Retinal pigment epithelial cell (primary cell): ENCODE measurements around the gene CREB5.
"Not testable (repeated sequence)": the region's sequence is repeated elsewhere in the genome, so short reads cannot be mapped to it uniquely, and the experiment has no call there.

Experiments used
- DNase-seq: peaks from one replicate; pipeline ENCODE4 v3.0.0-alpha.2; 2010; ENCODE audit warnings: low read depth
- H3K4me3 ChIP-seq: 2 replicates; pipeline ENCODE4 v1.5.1; 2011; ENCODE audit warnings: mild to moderate bottlenecking, low read length, control low read depth, moderate library complexity
- TF ChIP-seq, protein P1 (sequence below): conservative IDR thresholded peaks from 2 replicates; pipeline ENCODE4 v1.5.1; 2011; ENCODE audit warnings: low read depth, low read length, control low read depth, inconsistent platforms

CREB5 gene

DNA sequence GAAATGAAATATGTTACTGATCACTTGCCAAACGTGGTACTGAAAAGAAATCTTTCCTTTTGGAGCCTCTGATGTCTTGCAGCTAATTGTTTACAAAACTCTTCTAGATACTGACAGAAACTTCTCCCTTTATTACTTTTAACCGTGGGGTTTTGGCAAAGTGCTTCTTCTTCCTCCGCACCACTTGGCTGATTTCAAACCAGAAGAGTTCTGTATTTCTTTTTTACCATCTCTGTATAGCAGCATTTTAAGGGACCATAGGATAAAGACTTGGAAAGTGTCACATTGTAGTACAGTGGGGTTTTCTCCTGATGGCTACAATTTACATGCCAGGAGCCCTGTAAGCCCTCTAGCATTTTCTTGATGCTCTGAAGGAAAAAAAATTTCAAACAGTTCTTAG, 21.9 kb upstream of the CREB5 start:
- no peak for DNase-seq
- H3K4me3 ChIP-seq = no peak overlapping the region
- TF ChIP-seq, protein P1, sequence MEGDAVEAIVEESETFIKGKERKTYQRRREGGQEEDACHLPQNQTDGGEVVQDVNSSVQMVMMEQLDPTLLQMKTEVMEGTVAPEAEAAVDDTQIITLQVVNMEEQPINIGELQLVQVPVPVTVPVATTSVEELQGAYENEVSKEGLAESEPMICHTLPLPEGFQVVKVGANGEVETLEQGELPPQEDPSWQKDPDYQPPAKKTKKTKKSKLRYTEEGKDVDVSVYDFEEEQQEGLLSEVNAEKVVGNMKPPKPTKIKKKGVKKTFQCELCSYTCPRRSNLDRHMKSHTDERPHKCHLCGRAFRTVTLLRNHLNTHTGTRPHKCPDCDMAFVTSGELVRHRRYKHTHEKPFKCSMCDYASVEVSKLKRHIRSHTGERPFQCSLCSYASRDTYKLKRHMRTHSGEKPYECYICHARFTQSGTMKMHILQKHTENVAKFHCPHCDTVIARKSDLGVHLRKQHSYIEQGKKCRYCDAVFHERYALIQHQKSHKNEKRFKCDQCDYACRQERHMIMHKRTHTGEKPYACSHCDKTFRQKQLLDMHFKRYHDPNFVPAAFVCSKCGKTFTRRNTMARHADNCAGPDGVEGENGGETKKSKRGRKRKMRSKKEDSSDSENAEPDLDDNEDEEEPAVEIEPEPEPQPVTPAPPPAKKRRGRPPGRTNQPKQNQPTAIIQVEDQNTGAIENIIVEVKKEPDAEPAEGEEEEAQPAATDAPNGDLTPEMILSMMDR = no peak

DNA sequence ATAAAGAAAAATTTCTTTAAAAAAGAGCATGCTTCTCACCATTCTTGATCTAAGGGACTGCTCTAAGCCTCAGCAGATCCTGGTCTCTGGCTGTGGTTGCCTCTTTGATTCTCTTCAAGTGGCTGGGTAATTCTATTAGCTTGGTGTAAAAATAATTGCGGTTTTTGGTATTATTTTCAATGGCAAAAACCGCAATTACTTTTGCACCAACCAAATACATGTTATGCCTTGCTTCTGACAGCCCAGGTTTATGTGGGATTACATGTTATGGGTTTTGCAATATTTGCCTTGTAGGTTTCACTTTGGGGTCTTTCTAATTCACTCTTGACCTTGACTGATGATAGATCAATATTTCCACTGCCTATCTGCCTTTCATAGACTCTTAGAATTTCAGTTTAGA, 20.0 kb upstream of the CREB5 start:
- DNase-seq = no peak
- TF ChIP-seq, protein P1 = no peak

DNA sequence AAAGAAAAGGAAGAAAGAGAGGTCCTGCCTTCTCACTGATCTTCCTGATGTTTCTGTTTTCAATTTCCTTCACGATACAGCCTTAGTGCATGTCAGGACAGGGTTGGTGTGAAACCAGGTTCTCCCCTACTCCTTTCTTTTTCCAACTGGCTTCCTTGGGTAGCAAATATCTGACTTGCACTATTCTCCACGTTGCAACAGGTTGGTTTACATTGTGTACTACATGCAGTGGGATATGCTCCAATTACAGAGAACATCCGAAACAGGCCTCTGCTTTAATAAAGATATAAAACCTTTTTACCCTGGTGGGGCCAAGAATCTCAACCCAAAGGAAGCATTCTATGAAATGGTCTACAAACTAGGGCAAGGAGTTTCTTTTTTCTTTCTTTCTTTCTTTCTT, 16.9 kb upstream of the CREB5 start:
- DNase-seq = no peak
- TF ChIP-seq, protein P1 = no peak
- no peak overlapping the region for H3K4me3 ChIP-seq

More for the DNA sequence above, 20.0 kb upstream of the CREB5 start:
- H3K4me3 ChIP-seq = no peak overlapping the region

DNA sequence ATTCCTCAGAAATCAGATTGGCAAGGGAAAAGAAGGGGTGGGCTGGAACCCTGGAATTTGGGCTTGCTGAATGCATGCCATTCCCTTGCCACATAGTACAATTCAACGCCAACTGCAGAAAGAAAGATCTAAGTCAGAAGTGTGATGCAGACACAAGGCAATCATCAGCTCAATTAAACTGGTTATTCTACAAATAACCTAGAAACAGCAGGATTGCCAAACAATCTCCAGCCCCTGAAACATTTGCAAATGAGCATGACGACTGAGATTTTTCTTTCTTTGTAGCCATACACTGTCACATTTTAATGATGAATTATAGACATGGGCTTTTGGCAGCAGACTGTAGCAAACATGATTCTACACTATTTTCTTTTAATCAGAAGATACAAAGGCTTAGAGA, 16.5 kb upstream of the CREB5 start:
- DNase-seq = no peak
- no peak overlapping the region for H3K4me3 ChIP-seq
- TF ChIP-seq, protein P1 = no peak

DNA sequence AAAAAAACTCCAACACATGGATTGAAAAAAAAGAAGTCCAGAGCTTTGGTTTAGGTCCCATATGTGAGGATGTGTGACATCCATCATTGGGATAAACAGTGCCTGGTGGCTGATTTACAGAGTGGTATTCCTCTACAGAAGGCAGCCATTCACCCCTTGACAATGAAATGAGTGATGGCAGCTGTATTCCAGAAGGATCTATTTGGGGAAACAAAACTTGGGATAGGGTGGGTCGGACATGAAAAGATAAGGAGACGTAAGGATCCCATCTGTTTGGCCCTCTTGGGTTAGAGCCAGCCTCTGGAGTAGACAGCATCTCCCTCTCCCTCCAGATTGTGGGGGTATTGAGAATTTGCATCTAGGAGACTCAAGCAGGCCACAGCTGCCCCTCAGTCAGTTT, 15.2 kb upstream of the CREB5 start:
- H3K4me3 ChIP-seq = no peak overlapping the region
- DNase-seq = no peak
- TF ChIP-seq, protein P1 = no peak

DNA sequence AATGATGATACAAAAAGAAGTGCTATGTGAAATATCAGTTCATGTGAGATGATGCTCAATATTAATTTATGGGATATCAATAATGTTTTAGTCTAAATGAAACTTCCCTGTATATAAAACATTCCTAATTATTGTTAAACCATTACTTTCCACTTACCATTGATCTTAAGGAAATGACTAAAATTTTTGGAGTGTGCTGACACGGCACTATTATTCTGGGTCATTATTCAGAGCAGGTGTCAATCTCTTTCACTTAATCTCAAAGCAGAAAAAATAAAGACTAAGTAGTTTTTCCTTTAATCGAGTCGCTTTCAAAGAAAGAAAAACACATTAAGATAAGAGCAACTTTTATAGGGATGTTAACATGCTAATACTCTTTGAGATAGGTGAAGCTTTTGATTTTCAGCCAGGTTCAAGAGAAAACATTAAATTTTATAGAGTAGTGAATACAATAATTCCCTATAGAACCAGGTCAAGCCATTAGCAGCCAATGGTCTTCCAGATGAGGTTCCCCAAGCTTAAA, 11.4 kb upstream of the CREB5 start:
- TF ChIP-seq, protein P1 = no peak
- H3K4me3 ChIP-seq = no peak overlapping the region
- DNase-seq = no peak

DNA sequence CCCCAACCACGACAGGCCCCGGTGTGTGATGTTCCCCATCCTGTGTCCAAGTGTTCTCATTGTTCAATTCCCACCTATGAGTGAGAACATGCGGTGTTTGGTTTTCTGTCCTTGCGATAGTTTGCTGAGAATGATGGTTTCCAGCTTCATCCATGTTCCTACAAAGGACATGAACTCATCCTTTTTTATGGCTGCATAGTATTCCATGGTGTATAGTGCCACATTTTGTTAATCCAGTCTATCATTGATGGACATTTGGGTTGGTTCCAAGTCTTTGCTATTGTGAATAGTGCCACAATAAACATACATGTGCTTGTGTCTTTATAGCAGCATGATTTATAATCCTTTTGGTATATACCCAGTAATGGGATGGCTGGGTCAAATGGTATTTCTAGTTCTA, 10.8 kb upstream of the CREB5 start:
- not testable (repeated sequence) for H3K4me3 ChIP-seq

DNA sequence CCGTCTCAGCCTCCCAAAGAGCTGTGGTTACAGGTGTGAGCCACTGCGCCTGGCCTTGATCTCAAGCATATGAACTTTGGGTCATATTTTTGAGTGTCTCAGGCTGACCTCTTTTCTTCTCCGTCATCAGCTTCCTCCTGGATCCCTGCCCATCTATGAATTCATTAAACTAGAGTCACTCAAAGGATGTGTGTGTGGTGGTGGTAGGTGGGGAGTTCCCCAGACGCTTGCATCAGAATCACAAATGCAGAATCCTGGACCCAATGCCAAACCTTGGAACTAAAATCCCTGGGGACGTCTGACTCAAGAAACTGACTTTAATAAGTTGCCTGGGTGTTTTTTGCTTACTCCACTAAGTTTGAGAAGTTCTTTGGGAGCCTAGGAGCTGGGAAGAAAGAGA, 6.7 kb upstream of the CREB5 start:
- DNase-seq = peak; percentile 83
- TF ChIP-seq, protein P1 = no peak
- H3K4me3 ChIP-seq = no peak overlapping the region

More for the DNA sequence above, 10.8 kb upstream of the CREB5 start:
- DNase-seq = not testable (repeated sequence)
